ENCODE data around the gene PAX3. TPM values are rescaled to one million over a fixed set of nuclear protein-coding genes. Genes with fewer than 3 reads are reported as not detected.

PAX3 gene
- total RNA-seq, 6 donors from 2014 or later, result 1.0 TPM; not detected in 5

DNA sequence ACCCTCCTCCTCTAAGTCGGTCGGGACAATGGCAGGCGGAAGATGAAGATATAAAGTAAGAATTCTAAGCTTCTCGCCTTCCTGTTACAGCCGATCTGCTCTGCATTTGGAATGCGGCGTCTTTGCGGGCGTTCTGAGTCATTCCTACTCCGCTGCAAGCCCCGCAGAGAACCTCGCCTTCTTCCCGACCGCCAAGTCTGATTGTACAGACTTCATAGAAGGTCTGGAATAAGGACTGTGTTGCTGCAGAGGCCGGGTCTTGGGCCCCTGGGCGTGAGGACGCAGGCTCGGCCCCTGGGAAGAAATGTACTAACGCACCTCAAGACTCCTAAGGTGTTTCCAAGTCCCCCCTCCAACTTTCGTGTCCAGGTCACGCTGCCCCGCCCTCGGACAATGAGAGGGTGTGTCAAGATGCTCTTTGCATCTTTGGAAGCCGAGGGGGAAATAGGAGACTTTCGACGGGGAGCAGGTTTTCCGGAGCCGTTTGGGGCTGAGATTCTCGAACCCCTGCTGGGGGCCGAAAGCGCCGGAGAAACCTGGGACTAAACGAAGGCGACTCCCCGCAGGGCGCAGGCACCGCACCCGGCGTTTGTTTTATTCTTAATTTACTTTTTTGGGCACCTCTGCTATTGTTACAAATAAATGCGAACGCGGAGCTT is 12.7 kb upstream of the PAX3 start:
- no peak overlapping the region for H3K4me3 ChIP-seq
- H3K36me3 ChIP-seq, result no peaks in the 10 kb centered on the region
- H3K27ac ChIP-seq, result no peak overlapping the region
- TF ChIP-seq, protein P1, sequence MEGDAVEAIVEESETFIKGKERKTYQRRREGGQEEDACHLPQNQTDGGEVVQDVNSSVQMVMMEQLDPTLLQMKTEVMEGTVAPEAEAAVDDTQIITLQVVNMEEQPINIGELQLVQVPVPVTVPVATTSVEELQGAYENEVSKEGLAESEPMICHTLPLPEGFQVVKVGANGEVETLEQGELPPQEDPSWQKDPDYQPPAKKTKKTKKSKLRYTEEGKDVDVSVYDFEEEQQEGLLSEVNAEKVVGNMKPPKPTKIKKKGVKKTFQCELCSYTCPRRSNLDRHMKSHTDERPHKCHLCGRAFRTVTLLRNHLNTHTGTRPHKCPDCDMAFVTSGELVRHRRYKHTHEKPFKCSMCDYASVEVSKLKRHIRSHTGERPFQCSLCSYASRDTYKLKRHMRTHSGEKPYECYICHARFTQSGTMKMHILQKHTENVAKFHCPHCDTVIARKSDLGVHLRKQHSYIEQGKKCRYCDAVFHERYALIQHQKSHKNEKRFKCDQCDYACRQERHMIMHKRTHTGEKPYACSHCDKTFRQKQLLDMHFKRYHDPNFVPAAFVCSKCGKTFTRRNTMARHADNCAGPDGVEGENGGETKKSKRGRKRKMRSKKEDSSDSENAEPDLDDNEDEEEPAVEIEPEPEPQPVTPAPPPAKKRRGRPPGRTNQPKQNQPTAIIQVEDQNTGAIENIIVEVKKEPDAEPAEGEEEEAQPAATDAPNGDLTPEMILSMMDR (IDR thresholded peaks at IDR 0.05), result no peak
- TF ChIP-seq POLR2AphosphoS5 (IDR thresholded peaks at IDR 0.05) (no peak), EP300 (IDR thresholded peaks at IDR 0.05) (no peak), POLR2A (IDR thresholded peaks at IDR 0.05) (no peak)
- no peak for ATAC-seq (ENCODE audit: low FRiP score in 2 of 2)
- 9 to 10% methylated on average over 34 to 42 of the region's 42 CpGs for WGBS, 2 donors
- no peaks in the 10 kb centered on the region for H3K9me3 ChIP-seq
- peak in 1 of 2 donors; percentile 49 for DNase-seq
- H3K4me1 ChIP-seq, result peaks cover 7 to 12% (median 10%) of the 10 kb centered on the region in 4 donors
- peaks cover 0 to 77% (median 37%) of the 10 kb centered on the region in 4 donors for H3K27me3 ChIP-seq

DNA sequence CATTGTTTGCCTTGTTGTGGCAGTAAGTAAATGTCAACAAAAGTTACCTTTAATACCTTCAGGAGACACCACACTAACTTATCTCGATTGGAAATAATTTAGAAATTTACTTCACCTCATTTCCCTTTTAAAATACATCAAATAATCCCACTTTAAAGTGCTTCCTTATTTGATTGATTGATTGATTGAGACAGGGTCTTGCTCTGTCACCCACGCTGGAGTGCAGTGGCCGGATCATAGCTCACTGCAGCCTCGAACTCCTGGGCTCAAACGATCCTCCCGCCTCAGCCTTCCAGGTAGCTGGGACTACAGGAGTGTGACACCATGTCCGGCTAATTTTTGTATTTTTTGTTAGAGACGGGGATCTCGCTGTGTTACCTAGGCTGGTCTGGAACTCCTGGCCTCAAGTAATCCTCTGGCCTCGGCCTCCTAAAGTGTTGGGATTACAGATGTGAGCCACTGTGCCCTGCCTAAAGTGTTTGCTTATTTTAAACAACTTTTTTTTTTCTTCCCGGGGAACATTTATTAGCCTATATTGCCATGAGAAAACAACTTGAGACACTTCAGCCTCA is 12.0 kb upstream of the PAX3 start:
- DNase-seq (no peak), ATAC-seq (ENCODE audit: low FRiP score in 2 of 2) (no peak)
- TF ChIP-seq POLR2AphosphoS5 (IDR thresholded peaks at IDR 0.05), result no peak
- TF ChIP-seq POLR2A (IDR thresholded peaks at IDR 0.05), result no peak
- no peak for TF ChIP-seq EP300 (IDR thresholded peaks at IDR 0.05)
- WGBS, 2 donors, result 6 to 11% methylated on average over 11 of the region's 11 CpGs
- no peaks in the 10 kb centered on the region for H3K9me3 ChIP-seq
- no peak overlapping the region for H3K27ac ChIP-seq
- no peaks in the 10 kb centered on the region for H3K36me3 ChIP-seq
- peaks cover 0 to 83% (median 40%) of the 10 kb centered on the region in 4 donors for H3K27me3 ChIP-seq
- no peak overlapping the region for H3K4me3 ChIP-seq
- H3K4me1 ChIP-seq, result peaks cover 13 to 18% (median 17%) of the 10 kb centered on the region in 4 donors

DNA sequence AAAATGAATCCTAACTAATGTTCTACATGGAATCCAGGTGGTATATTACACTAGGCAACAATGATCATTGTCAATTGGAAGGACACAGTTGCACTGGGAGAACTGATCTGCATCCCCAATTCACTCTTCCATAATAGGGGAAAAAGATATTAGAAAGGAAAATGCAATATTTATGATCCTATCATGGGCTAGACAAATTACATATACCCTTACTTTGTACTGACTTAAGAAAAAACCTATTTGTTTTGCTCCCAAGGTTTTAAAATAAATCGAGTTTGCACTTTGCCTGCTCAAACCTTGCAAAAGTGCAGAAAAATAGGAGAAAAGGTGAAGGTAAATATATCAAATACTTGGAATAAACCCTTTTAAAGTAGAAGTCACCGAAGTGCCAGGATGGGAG is 11.0 kb upstream of the PAX3 start:
- no peaks in the 10 kb centered on the region for H3K9me3 ChIP-seq
- no peaks in the 10 kb centered on the region for H3K36me3 ChIP-seq
- WGBS, 2 donors, result 10 to 19% methylated on average over 2 of the region's 2 CpGs
- H3K4me3 ChIP-seq, result no peak overlapping the region
- H3K27ac ChIP-seq, result no peak overlapping the region
- TF ChIP-seq POLR2AphosphoS5 (IDR thresholded peaks at IDR 0.05) (no peak), EP300 (IDR thresholded peaks at IDR 0.05) (no peak), POLR2A (IDR thresholded peaks at IDR 0.05) (no peak)
- TF ChIP-seq, protein P1 (IDR thresholded peaks at IDR 0.05), result no peak
- peaks cover 23 to 29% (median 27%) of the 10 kb centered on the region in 4 donors for H3K4me1 ChIP-seq
- DNase-seq (no peak), ATAC-seq (ENCODE audit: low FRiP score in 2 of 2) (no peak)
- H3K27me3 ChIP-seq, result peaks cover 0 to 86% (median 43%) of the 10 kb centered on the region in 4 donors

DNA sequence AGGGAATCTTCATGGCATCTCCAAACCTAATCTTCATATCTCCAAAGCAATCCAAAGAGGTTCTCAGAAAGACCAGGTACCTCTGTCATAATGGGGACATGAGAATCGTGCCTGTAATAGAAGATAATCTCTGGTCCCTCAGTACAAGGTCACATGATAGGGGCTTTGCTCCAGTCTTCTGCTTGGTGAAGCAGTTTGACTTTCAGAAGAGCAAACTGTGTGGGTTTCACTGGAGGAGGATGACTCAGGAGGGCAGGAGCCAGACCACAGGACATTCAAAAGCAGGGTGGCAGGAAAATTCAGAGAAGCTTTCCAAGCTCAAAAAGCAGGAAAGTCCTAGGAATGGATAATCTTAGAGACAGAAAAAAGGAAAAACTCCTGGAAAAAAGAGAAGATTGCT is 10.6 kb upstream of the PAX3 start:
- Histone ChIP-seq H3K27ac (no peak overlapping the region), H3K27me3 (peaks cover 0 to 86% (median 45%) of the 10 kb centered on the region in 4 donors), H3K4me1 (peaks cover 26 to 33% (median 30%) of the 10 kb centered on the region in 4 donors), H3K9me3 (no peaks in the 10 kb centered on the region), H3K4me3 (no peak overlapping the region), H3K36me3 (no peaks in the 10 kb centered on the region)
- 6 to 13% methylated on average over 1 of the region's 1 CpG for WGBS, 2 donors
- no peak for ATAC-seq (ENCODE audit: low FRiP score in 2 of 2)
- DNase-seq, result no peak
- TF ChIP-seq, protein P1 (IDR thresholded peaks at IDR 0.05), result no peak
- TF ChIP-seq POLR2A (IDR thresholded peaks at IDR 0.05) (no peak), POLR2AphosphoS5 (IDR thresholded peaks at IDR 0.05) (no peak), EP300 (IDR thresholded peaks at IDR 0.05) (no peak)

DNA sequence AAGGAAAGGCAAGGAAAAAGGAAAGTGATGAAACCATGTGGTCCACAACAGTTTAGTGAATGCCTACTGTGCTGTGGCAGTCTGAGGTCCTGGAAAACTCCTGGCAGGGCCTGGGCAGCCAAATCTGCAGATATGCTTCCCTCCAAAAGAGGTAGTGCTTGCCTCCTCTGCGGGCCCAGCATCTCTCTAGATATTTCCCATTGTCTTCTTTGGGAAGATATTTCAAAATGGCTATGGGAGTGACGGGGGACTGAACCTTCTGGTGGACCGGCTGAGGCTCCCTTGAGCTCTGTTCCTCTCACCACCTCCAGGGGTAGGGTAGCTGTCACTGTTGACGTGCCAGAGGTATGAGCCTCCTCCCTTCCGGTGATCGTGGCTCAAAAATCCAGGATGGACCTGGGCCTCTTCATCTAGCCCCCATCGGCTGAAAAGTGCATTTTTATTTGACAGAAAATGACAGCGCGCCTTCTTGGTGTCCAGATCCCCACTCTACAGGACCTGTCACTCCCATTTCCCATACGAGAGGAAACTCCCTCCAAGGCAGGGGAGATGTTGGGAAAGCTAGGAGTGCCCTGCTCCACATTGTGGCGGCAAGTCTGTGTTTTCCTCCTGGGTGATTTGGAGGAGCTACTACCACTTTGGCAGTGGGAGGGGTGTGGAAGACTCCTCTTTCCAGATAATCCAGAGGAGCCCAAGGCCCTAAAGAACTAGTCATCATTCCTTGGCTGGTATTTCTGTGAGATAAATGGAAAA is 9.4 kb upstream of the PAX3 start:
- ATAC-seq (ENCODE audit: low FRiP score in 2 of 2) (no peak), DNase-seq (no peak)
- TF ChIP-seq POLR2AphosphoS5 (IDR thresholded peaks at IDR 0.05), result no peak
- no peak for TF ChIP-seq POLR2A (IDR thresholded peaks at IDR 0.05)
- TF ChIP-seq, protein P1 (IDR thresholded peaks at IDR 0.05), result no peak
- H3K27ac ChIP-seq, result no peak overlapping the region
- H3K36me3 ChIP-seq, result no peaks in the 10 kb centered on the region
- peaks cover 0 to 88% (median 47%) of the 10 kb centered on the region in 4 donors for H3K27me3 ChIP-seq
- peaks cover 32 to 41% (median 35%) of the 10 kb centered on the region in 4 donors for H3K4me1 ChIP-seq
- 12 to 18% methylated on average over 8 to 11 of the region's 11 CpGs for whole genome bisulfite sequencing, 2 donors
- H3K9me3 ChIP-seq, result no peaks in the 10 kb centered on the region
- no peak overlapping the region for H3K4me3 ChIP-seq

Data from upper lobe of left lung (tissue), 6 donors.